ENCODE data around the gene PRR15L.
A peak's percentile ranks its signal among the peaks of the same experiment; 100 is the strongest.
"Not testable (repeated sequence)": the region's sequence is repeated elsewhere in the genome, so short reads cannot be mapped to it uniquely, and the experiment has no call there.

Gene PRR15L

DNA sequence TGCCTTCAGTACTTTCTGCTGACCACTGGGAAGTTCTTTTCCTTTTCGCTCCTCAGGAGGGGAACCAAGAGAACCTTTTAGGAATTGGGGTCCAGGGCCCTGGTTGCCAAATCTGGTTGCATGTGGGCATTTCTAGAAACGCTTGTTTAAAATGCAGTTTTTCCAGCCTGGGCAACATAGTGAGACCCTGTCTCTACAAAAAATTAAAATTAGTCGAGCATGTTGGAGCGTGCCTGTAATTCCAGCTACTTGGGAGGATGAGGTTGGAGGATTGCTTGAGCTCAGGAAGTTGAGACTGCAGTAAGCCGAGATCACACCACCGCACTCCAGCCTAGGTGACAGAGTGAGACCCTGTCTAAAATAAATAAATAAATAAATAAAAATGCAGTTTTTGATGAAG is 15.1 kb downstream of the PRR15L start:
- H3K4me3 ChIP-seq (ENCODE audit: low read depth, low read length): peak overlapping the region; percentile 84

GRCh38 chr17:47942096-47942510 is 15.6 kb downstream of the PRR15L start:
- peak overlapping the region; percentile 84 for H3K4me3 ChIP-seq (ENCODE audit: low read depth, low read length)
- no peak for DNase-seq (ENCODE audit: low read depth)

More for the DNA sequence above, 15.1 kb downstream of the PRR15L start:
- DNase-seq (ENCODE audit: low read depth): no peak

DNA sequence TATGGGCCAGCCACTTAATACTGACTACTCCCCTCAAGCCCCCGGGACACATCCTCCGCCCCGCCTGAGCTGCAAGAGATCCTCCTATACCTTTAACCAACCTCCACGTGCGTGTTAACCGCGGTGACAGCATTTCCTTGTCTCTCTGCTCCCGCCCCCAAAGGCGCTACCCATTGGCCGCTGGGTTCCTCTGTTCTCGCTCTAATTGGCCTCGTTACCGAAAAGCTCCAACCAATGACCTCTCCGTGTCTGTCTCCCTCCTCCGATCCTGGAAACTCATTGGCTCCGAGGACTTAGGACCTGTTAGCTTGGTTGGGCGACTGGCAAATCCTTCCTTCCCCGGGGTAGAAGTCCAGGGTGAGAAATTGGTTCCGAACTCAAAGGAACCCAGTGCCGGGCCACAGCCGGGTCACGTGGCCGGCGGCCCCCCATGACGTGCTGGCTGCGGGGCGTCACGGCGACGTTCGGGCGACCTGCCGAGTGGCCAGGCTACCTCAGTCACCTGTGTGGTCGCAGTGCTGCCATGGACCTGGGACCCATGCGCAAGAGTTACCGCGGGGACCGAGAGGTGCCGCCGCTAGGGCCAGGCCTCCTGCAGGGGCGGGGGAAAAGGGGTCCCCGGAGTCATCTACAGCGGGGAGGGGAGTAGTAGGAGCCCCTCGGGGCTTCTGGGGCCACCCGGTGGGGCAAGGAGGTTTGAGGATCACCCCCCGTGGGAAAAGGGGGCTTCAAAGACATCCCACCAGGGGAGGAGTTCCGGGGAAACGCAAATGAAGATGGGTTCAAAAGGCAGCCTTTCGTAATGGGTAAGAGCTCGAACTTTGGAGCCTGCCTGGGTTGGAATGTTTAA is 16.2 kb downstream of the PRR15L start, which contains the start of gene PNPO:
PNPO (plus strand) TSS at position 326 of the 850 bp plus-strand sequence; CDS start at position 431, 105 bp downstream.
- peak; percentile 89 for DNase-seq (ENCODE audit: low read depth)
- peak within 1 kb of the TSS; percentile 84 for H3K4me3 ChIP-seq (ENCODE audit: low read depth, low read length)

GRCh38 chr17:47937941-47938340 is 19.7 kb downstream of the PRR15L start:
- no peak overlapping the region for H3K4me3 ChIP-seq (ENCODE audit: low read depth, low read length)

DNA sequence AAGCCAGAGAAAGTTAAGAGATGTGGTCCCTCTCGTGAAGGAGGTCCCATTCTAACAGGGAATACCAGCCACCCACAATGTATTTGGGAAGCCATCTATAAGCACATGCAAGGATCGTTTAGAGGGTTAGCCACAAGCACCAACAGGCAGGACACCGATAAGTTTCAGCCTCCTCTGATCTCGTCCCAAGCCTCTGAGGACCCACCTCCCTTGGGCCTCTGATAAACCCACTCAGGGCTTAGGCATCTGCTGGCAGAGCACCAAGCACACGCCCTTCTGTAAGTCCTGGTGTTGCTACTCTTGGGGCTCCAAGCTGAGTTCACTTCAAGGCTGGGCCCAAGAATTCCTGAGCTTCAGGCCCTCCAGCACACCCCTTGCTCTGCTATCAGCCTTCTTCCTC is 21.7 kb downstream of the PRR15L start:
- DNase-seq (ENCODE audit: low read depth): peak; percentile 12

More at GRCh38 chr17:47937941-47938340, 19.7 kb downstream of the PRR15L start:
- DNase-seq (ENCODE audit: low read depth): no peak

GRCh38 chr17:47935468-47935867 is 22.2 kb downstream of the PRR15L start:
- not testable (repeated sequence) for H3K4me3 ChIP-seq (ENCODE audit: low read depth, low read length); DNase-seq (ENCODE audit: low read depth)

More for the DNA sequence above, 21.7 kb downstream of the PRR15L start:
- H3K4me3 ChIP-seq (ENCODE audit: low read depth, low read length): no peak overlapping the region

GRCh38 chr17:47934856-47935255 is 22.8 kb downstream of the PRR15L start:
- peak; percentile 13 for DNase-seq (ENCODE audit: low read depth)
- no peak overlapping the region for H3K4me3 ChIP-seq (ENCODE audit: low read depth, low read length)

GRCh38 chr17:47931848-47932247 is 25.8 kb downstream of the PRR15L start:
- no peak for DNase-seq (ENCODE audit: low read depth)
- H3K4me3 ChIP-seq (ENCODE audit: low read depth, low read length): no peak overlapping the region

GRCh38 chr17:47929218-47930000 is 28.3 kb downstream of the PRR15L start:
- no peak for DNase-seq (ENCODE audit: low read depth)
- H3K4me3 ChIP-seq (ENCODE audit: low read depth, low read length): no peak overlapping the region

- H3K4me3 ChIP-seq (ENCODE audit: low read depth, low read length): no peak overlapping the region
- DNase-seq (ENCODE audit: low read depth): no peak
Measured at GRCh38 chr17:47928415-47928814, 29.3 kb downstream of the PRR15L start.

GRCh38 chr17:47927821-47928400 is 29.8 kb downstream of the PRR15L start:
- DNase-seq (ENCODE audit: low read depth): no peak
- H3K4me3 ChIP-seq (ENCODE audit: low read depth, low read length): no peak overlapping the region

GRCh38 chr17:47925678-47925988 is 32.0 kb downstream of the PRR15L start:
- H3K4me3 ChIP-seq (ENCODE audit: low read depth, low read length): no peak overlapping the region
- DNase-seq (ENCODE audit: low read depth): no peak

DNA sequence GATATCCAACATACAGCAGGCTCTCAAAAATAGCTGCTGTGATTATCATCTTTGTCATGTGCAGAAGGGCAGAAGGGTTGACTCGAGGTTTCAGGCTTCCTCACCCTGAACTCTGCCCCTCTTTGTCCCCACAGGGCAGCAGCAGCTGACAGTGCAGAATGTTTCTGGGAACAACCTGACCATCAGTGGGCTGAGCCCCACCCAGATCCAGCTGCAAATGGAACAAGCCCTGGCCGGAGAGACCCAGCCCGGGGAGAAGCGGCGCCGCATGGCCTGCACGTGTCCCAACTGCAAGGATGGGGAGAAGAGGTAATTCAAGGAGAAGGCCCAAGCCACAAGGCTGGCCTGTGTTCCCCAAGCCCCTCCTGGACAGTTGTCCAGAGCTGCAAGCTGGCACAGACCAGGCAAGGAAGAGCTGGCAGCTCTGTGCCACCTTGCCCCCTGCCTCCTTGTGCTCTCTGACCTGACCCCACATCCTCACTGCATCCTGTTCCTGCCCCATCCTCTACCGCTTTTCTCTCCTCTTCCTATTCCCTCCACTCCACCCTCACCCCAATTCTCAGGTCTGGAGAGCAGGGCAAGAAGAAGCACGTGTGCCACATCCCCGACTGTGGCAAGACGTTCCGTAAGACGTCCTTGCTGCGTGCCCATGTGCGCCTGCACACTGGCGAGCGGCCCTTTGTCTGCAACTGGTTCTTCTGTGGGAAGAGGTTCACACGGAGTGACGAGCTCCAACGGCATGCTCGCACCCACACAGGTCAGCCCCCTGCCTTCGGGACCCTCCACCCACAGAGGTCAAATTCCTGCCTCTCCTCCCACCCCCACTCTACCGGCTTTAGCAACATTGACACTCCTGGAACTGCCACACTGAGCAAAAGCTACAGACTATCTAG is 32.7 kb downstream of the PRR15L start:
- DNase-seq (ENCODE audit: low read depth): no peak
- no peak overlapping the region for H3K4me3 ChIP-seq (ENCODE audit: low read depth, low read length)

DNA sequence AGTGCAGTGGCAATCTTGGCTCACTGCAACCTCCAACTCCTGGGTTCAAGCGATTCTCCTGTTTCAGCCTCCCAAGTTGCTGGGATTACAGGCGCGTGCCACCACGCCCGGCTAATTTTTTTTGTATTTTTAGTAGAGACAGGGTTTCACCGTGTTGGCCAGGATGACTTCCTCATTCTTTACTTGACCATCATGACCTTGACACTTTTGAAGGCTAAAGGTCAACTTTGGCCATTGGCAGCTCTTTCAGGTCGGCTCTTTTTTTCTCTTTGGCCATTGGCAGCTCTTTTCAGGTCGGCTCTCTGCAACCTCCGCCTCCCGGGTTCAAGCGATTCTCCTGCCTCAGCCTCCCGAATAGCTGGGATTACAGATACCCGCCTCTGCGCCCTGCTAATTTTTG is 37.8 kb downstream of the PRR15L start:
- not testable (repeated sequence) for DNase-seq (ENCODE audit: low read depth); H3K4me3 ChIP-seq (ENCODE audit: low read depth, low read length)

DNA sequence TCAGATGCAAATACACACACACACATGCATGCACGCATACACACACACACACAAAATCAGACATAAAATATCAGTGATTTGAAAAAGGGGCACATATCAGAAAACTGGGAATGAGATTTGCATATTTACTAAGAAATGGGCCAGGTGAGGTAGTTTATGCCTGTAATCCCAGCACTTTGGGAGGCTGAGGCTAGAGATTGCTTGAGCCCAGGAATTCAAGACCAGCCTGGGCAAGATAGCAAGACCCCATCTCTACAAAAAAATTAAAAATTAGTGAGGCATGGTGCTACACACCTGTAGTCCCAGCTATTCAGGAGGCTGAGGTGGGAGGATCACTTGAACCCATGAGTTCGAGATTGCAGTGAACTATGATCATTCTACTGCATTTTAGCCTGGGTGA is 38.7 kb downstream of the PRR15L start:
- no peak for DNase-seq (ENCODE audit: low read depth)
- H3K4me3 ChIP-seq (ENCODE audit: low read depth, low read length): no peak overlapping the region

DNA sequence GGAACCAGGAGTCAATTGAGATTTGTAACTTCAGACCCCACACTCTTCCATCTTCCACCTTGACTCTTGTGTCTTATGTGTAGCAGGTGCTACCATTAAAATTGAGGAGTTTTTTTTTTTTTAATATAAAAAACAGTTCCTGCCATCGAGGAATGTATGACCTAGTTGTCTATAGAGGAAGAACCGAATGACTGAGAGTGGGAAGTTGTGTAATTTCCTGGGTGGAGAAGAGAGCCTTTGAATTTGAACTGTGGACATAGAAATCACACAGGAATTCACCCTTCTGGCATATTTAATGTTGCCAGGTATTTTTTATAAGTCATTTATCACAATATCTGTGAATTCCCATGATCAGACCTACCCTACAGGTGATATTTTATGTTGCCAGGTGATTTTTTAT is 39.7 kb downstream of the PRR15L start:
- no peak overlapping the region for H3K4me3 ChIP-seq (ENCODE audit: low read depth, low read length)
- no peak for DNase-seq (ENCODE audit: low read depth)

GRCh38 chr17:47917581-47917980 is 40.1 kb downstream of the PRR15L start:
- no peak overlapping the region for H3K4me3 ChIP-seq (ENCODE audit: low read depth, low read length)
- DNase-seq (ENCODE audit: low read depth): no peak

GRCh38 chr17:47916489-47917208 is 41.0 kb downstream of the PRR15L start:
- DNase-seq (ENCODE audit: low read depth): no peak
- H3K4me3 ChIP-seq (ENCODE audit: low read depth, low read length): no peak overlapping the region

All from skeletal muscle cell (primary cell).